BLaER1 (cell line): Measurements from ENCODE around the gene PNPLA3.

Experiments used
- H3K27ac ChIP-seq: shearing (Covaris generic); formaldehyde crosslinking; 2 replicates; pipeline ENCODE4 v1.8.1; 2022
- H3K27me3 ChIP-seq: shearing (Covaris generic); formaldehyde crosslinking; 2 replicates; pipeline ENCODE4 v1.8.1; 2022
- H3K36me3 ChIP-seq: shearing (Covaris generic); formaldehyde crosslinking; 2 replicates; pipeline ENCODE4 v1.8.1; 2022
- H3K4me1 ChIP-seq: shearing (Covaris generic); formaldehyde crosslinking; 2 replicates; pipeline ENCODE4 v1.8.1; 2022
- H3K4me2 ChIP-seq: shearing (Covaris generic); formaldehyde crosslinking; 2 replicates; pipeline ENCODE4 v1.8.1; 2022
- H3K4me3 ChIP-seq: shearing (Covaris generic); formaldehyde crosslinking; 2 replicates; pipeline ENCODE4 v1.8.1; 2022
- H3K9ac ChIP-seq: shearing (Covaris generic); formaldehyde crosslinking; 2 replicates; pipeline ENCODE4 v1.8.1; 2022
- H3K9me3 ChIP-seq: shearing (Covaris generic); formaldehyde crosslinking; 2 replicates; pipeline ENCODE4 v1.8.1; 2022
- H4K20me1 ChIP-seq: shearing (Covaris generic); formaldehyde crosslinking; 2 replicates; pipeline ENCODE4 v1.8.1; 2022
- Cebpa-rat ChIP-seq: shearing (Covaris generic); IDR thresholded peaks from 2 replicates; pipeline ENCODE4 v1.8.1; 2022

The PNPLA3 gene

DNA sequence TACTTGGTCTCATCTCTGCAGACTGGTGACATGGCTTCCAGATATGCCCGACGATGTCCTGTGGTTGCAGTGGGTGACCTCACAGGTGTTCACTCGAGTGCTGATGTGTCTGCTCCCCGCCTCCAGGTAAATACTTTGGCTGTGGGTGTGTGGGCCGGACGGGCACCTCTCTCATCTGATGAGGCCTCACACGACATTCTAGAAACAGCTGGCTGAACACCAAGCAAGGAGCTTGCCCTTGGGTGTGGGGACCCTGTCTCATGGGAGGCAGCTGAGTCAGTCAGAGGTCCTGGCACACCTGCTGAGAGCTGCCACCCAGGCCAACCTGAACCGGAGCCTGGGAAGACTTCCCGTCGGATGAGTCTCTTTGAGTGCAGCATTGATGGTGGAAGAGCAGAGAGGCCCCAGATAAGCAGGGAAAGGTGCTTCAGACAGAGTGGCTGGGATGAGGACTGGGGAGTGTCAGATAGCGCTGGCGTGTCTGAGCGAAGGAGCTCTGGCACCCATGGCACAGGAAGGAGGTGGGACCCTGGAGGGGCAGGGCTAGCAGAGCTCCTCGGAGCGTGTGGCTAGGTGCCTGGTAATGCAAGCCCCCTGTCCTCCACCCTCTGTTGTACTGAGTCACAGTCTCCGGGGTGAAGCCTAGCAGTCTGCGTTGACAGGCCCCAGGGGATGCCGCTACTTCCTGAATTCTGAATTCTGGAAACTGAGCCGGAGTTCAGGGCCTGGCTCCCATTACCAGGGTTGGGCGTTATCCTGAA lies 21.2 kb downstream of the PNPLA3 start:
- no peak overlapping the region for H3K4me3 ChIP-seq
- no peaks in the 10 kb centered on the region for H3K27me3 ChIP-seq
- TF ChIP-seq Cebpa-rat: no peak
- no peaks in the 10 kb centered on the region for H4K20me1 ChIP-seq
- H3K4me1 ChIP-seq: peaks cover 21% of the 10 kb centered on the region
- H3K27ac ChIP-seq: peak overlapping the region; percentile 41; the same call in 1 of the 2 replicates
- H3K9me3 ChIP-seq: 0 out of 2 replicates have a peak, but pooled peaks cover 6% of the 10 kb centered on the region
- H3K36me3 ChIP-seq: no peaks in the 10 kb centered on the region
- no peak overlapping the region for H3K9ac ChIP-seq
- H3K4me2 ChIP-seq: peak overlapping the region; percentile 65

DNA sequence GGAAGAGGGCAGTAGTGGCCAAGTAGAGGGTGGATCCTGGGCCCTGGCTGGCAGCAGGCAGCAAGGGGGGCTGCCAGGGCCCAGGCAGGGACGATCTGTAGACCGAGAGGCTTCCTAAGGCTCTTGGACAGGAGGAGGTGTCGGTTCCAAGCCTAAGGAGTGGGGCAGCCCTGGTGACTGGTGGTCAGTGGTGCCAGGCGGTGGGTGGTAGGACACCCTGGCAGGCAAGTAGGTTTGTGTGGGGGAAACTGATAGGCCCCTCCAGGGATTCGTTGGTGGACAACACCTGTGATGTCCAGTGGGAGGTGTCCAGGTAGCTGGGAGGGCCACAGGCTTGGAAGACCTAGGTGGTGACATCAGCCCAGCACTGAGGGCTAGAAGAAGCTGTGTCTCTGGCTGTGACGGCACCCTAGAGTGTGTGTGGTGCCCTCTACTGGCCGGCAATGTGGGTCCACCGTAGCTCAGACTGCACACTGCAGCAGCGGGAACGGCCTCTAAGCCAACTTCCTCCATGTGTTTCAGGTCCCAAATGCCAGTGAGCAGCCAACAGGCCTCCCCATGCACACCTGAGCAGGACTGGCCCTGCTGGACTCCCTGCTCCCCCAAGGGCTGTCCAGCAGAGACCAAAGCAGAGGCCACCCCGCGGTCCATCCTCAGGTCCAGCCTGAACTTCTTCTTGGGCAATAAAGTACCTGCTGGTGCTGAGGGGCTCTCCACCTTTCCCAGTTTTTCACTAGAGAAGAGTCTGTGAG lies 22.2 kb downstream of the PNPLA3 start:
- Histone ChIP-seq H3K4me1 (peaks cover 21% of the 10 kb centered on the region), H3K4me3 (no peak overlapping the region), H3K4me2 (peak overlapping the region; percentile 65), H3K36me3 (no peaks in the 10 kb centered on the region), H3K9me3 (0 out of 2 replicates have a peak, but pooled peaks cover 6% of the 10 kb centered on the region), H3K27ac (peak overlapping the region; percentile 41; the same call in 1 of the 2 replicates), H3K9ac (no peak overlapping the region), H4K20me1 (no peaks in the 10 kb centered on the region), H3K27me3 (no peaks in the 10 kb centered on the region)
- TF ChIP-seq Cebpa-rat: no peak

GRCh38 chr22:43946384-43946667 lies 22.7 kb downstream of the PNPLA3 start:
- H3K9me3 ChIP-seq: 0 out of 2 replicates have a peak, but pooled peaks cover 6% of the 10 kb centered on the region
- H3K4me1 ChIP-seq: peaks cover 21% of the 10 kb centered on the region
- no peak overlapping the region for H3K4me2 ChIP-seq
- H4K20me1 ChIP-seq: no peaks in the 10 kb centered on the region
- H3K9ac ChIP-seq: no peak overlapping the region
- no peak overlapping the region for H3K27ac ChIP-seq
- H3K4me3 ChIP-seq: no peak overlapping the region
- H3K27me3 ChIP-seq: no peaks in the 10 kb centered on the region
- no peak for TF ChIP-seq Cebpa-rat
- no peaks in the 10 kb centered on the region for H3K36me3 ChIP-seq

DNA sequence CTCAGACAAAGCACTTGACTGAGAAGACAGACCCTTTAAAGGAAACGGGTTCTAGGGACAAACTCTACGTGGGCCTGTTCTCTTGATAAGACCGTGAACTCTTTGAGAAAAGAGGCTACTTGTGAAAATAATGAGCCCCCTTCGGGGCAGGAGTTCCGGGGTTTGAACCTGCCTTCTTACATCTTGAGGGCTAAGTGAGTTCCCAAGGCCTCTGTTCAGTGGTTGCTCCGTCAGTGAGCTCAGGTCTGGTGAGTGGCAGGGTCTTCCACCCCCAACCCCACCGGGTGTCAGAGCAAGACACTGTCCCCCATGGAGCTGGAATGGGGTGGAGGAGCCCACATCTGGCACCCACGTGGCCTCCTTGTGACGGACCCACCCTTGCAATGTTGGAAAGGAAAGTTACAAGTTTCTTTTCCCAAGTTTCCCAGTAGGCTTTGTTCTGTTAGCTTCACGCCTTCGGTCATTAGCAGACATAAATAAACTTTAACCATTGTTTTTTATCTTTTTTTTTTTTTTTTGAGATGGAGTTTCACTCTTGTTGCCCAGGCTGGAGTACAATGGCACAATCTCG lies 25.3 kb downstream of the PNPLA3 start:
- H3K9me3 ChIP-seq: no peaks in the 10 kb centered on the region
- H3K9ac ChIP-seq: no peak overlapping the region
- no peak overlapping the region for H3K27ac ChIP-seq
- peaks cover 23% of the 10 kb centered on the region for H3K4me1 ChIP-seq
- H3K4me2 ChIP-seq: no peak overlapping the region
- no peaks in the 10 kb centered on the region for H3K27me3 ChIP-seq
- no peak for TF ChIP-seq Cebpa-rat
- H4K20me1 ChIP-seq: no peaks in the 10 kb centered on the region
- no peaks in the 10 kb centered on the region for H3K36me3 ChIP-seq
- H3K4me3 ChIP-seq: no peak overlapping the region

DNA sequence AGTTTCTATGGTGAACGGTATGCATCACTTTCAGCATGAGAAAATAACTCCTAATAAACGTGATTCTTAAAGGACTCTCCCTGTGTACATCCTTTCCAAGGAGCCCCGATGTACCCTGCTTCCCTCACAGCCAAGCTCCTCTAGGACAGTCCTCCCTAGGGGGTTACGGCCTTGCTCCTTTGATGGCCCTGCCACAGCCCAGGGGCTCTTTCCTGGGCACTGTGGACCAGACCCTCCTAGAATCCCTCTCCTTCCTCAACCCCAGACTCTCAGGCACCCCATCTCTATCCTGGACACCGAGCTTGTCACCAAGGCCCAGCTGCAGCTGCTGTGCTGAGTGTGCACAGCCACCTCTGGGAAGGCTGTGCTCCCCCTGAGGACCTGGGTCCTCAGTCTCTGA lies 27.8 kb downstream of the PNPLA3 start:
- Histone ChIP-seq H3K4me2 (no peak overlapping the region), H3K27ac (no peak overlapping the region), H3K27me3 (no peaks in the 10 kb centered on the region)

DNA sequence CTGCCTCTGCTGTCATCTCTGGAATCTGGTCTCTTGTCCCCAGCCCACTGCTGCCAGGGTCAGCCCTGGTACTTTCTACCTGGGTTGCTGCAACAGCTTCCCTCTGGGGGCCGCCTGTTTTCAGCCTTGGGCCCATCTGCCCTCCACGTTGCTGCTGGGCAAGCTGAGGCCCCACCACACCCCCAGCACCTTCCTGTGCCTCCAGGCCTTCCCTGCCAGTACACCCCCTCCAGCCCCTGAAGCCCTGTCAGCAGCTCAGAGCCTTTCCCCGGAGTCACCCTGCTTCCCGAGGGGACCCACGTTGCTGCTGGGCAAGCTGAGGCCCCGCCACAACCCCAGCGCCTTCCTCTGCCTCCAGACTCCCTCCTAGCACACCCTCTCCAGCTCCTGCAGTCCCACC lies 28.4 kb downstream of the PNPLA3 start:
- no peak overlapping the region for H3K27ac ChIP-seq
- peaks cover 25% of the 10 kb centered on the region for H3K4me1 ChIP-seq
- 0 out of 2 replicates have a peak, but pooled peaks cover 1% of the 10 kb centered on the region for H3K36me3 ChIP-seq
- no peak overlapping the region for H3K4me3 ChIP-seq
- no peaks in the 10 kb centered on the region for H3K27me3 ChIP-seq
- H3K9ac ChIP-seq: no peak overlapping the region
- no peaks in the 10 kb centered on the region for H3K9me3 ChIP-seq
- no peak overlapping the region for H3K4me2 ChIP-seq
- 0 out of 2 replicates have a peak, but pooled peaks cover 5% of the 10 kb centered on the region for H4K20me1 ChIP-seq
- no peak for TF ChIP-seq Cebpa-rat

More for the DNA sequence above, 27.8 kb downstream of the PNPLA3 start:
- TF ChIP-seq Cebpa-rat: no peak
- H4K20me1 ChIP-seq: no peaks in the 10 kb centered on the region
- no peaks in the 10 kb centered on the region for H3K36me3 ChIP-seq
- peaks cover 19% of the 10 kb centered on the region for H3K4me1 ChIP-seq
- H3K9me3 ChIP-seq: no peaks in the 10 kb centered on the region
- no peak overlapping the region for H3K4me3 ChIP-seq
- H3K9ac ChIP-seq: no peak overlapping the region

GRCh38 chr22:43953988-43954785 lies 30.6 kb downstream of the PNPLA3 start:
- H3K27ac ChIP-seq: peak overlapping the region; percentile 87
- H3K9ac ChIP-seq: peak overlapping the region; percentile 89
- no peak for TF ChIP-seq Cebpa-rat
- peaks cover 27% of the 10 kb centered on the region for H4K20me1 ChIP-seq
- H3K4me1 ChIP-seq: peaks cover 26% of the 10 kb centered on the region
- H3K4me2 ChIP-seq: peak overlapping the region; percentile 90
- H3K36me3 ChIP-seq: peaks cover 7% of the 10 kb centered on the region; the same call in 1 of the 2 replicates
- H3K27me3 ChIP-seq: no peaks in the 10 kb centered on the region
- H3K4me3 ChIP-seq: peak overlapping the region; percentile 98
- no peaks in the 10 kb centered on the region for H3K9me3 ChIP-seq

DNA sequence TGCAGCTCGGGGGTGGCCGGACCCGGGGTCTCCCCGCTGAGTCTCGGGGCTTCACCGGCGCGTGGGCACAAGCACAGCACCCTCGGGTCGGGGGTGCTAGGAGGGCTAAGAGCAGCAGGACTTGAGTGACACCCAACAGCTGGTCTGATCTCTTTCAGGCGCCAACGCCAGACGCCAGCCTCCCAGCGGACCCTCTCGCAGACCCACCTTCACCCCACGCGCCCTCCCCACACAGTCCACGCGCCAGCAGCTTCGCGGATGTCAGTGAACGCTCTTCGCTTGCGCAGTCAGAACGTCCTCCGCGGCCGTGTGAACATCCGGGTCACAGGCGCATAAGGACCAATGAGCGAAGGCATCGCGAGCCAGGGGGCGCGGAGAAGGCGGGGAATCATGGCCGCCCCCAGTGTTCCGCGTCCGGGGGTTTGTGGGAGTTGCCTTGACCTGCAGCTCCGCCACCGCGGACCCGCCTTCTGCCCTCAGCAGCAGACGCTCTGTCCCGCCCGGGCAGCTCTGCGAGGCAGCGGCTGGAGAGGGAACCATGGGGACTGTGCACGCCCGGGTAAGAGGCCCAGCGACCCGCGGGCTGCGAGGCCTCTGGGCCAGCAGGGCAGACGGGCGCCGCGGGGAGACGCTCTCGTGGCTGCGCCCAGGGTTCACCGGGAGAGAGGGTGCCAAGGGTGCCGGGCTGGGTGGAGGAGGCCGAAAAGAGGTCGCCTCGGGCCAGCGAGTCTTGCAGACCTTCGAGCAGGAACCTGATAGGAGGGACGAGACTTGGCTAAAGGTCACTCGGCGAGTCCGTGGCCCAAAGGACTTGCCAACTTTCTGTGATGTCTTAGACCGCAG lies 31.7 kb downstream of the PNPLA3 start, which contains the start of gene SAMM50:
Gene SAMM50, plus strand, starts transcription at position 403 of the 843 bp plus-strand sequence. Its CDS starts 136 bp downstream, at position 539.
- no peak for TF ChIP-seq Cebpa-rat
- H3K27me3 ChIP-seq: no peaks in the 10 kb centered on the region
- no peaks in the 10 kb centered on the region for H3K9me3 ChIP-seq
- peak within 1 kb of the TSS; percentile 90 for H3K4me2 ChIP-seq
- H3K4me3 ChIP-seq: peak within 1 kb of the TSS; percentile 98
- peaks cover 37% of the 10 kb centered on the region for H4K20me1 ChIP-seq
- H3K27ac ChIP-seq: peak within 1 kb of the TSS; percentile 87
- peaks cover 26% of the 10 kb centered on the region for H3K4me1 ChIP-seq
- H3K36me3 ChIP-seq: peaks cover 10% of the 10 kb centered on the region; the same call in 1 of the 2 replicates
- peak within 1 kb of the TSS; percentile 89 for H3K9ac ChIP-seq
